GM21367 (cell line): ENCODE data around the gene PEX11B.
A peak's percentile ranks its signal among the peaks of the same experiment; 100 is the strongest.

Source experiments
- ATAC-seq: cut with Tn5 transposase; IDR thresholded peaks from one replicate; pipeline ENCODE4 v1.9.1; 2021; ENCODE audit not compliant: unreplicated experiment

The PEX11B gene

DNA sequence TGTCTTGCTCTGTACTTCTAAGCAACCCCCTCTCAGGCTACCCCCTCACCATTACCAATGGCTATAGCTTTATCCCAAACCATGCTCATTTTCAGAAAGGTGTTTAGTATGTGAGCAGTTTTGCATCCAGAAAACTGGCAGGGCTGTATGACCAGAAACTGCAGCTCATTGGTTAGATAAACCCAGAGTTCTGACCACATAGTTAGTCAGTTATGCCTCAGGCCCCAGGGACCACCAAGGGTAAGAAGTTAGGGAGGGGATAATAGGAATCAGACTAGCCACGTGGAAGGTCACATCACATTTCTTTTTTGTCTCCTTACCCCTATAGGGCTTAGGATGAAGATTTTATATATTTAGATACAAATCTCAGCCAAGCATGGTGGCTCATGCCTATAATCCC is 9.9 kb downstream of the PEX11B start:
- ATAC-seq: no peak

DNA sequence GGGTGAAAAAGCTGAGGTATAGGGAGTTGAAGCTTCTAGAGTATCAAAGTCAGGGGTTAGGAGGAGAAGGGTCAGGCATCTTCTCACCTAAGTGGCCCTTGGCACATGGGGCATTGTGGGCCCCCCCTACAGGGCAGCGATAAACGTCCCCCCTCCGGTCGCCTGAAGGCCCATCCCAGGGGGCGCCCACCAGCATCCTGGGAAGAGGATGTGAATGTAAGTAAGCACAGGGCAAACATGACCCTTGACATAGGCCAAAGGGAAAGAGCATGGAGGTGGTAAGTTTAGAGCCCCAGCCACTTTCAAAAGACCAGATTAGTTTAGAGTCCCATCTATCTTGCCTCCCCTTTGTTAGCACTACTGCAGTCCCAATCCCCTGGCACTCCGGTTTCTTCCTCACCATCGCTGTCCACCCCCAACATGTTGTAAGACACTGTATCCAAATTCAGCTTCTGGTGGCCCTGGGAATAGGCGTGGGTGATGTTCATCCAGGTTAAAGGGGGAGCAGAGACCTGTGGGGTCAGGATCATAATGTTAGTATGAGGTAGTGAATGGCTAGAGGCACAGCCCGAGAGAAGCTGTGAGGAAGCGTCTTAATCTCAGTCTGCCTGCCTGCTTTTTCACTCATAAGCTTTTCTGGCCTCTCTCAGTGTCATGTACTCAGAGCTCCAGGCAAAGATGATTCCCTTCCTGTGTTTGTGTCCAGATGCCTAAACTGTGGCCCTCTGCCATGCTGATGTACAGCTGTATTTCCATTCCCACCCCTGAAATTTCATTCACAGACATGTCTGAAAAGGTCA is 11.4 kb downstream of the PEX11B start:
- ATAC-seq: no peak

DNA sequence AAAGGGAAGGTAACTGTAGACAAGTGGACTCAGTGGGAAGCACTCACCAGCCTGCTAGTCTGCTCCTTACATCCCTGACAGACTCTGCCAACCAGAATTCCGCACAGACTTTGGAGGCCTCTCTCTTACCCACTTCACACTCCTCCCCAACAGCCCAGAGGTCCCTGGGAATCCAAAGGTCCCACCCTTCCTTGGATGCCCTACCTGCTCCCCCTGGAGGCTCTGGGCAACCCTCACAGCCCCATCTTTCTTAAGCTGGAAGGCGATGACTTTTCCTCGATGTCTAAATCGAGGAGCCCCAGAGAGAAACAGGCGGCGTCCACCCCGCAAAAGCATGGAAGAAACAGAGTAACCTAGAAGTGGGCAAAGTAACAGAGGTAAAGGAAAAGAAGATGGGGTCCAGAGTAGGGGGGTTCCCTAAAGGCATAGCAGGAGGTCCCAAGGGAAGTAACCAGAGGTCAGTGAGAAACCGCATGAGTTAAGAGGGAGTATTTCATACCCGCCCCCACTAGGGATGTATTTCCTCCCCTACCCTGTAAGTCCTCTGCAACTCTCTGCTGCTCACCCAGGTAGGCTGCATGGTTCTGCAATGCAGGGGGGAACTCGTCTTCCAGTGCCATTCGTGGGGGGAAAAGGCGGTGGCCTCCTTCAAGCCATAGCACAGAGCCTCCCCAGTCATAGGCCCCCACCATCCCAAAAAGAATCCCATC is 17.1 kb downstream of the PEX11B start:
- no peak for ATAC-seq

DNA sequence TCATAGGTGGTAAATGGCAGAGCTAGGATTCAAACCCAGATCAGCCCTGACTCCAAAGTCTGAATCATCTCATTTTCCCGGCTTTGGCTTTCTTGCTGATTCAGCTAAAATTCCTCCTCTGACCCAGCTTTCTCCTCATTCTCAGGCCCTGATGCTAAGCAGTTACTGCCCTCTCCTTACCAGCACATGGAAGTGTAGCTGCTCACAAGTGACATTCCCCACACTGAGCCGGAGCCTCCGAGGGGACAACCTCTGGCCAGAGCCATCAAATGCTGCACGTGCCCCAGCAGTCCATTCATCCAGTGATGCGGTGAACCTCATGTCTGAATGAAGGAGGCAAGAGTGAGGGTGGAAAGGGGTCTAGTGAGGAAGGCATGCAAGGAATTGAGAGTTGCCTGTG is 19.8 kb downstream of the PEX11B start:
- ATAC-seq: no peak

DNA sequence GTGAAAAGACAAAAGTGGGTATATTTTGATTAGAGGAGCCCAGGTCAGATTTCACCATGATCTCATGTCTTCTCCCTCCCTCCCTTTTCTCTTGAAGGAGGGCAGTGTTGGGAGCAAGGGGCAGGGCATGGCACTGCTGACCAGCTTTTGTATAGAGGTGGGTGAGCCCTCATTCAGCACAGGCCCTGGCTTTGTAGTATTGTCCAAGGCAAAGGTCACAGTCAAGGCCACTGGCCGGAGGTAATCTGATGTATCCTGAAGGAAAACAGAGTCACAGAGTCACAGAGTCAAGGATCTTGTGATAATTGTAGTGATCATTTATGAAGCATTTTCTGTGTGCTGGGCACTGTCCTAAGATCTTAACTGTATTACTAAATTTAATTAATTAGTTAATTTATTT is 20.5 kb downstream of the PEX11B start:
- ATAC-seq: no peak

DNA sequence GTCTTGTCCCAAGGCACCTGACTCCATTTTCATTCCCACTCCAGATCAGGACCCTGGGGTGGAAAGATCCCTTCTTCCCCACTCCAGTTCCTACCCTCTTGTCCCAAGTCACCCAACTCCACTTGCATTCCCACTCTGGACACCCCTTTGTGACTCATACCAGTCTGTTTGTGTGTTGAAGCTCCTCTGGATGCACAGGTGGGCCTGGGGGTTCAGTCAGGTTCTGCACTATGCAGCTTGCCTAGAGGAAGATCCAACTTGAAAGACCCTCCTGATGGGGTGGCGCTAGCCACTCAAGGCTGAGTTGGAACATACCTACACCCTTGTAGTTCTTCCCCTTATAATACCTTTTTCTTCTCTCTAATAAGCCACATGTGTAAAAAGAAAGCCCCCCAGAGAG is 23.0 kb downstream of the PEX11B start:
- no peak for ATAC-seq

DNA sequence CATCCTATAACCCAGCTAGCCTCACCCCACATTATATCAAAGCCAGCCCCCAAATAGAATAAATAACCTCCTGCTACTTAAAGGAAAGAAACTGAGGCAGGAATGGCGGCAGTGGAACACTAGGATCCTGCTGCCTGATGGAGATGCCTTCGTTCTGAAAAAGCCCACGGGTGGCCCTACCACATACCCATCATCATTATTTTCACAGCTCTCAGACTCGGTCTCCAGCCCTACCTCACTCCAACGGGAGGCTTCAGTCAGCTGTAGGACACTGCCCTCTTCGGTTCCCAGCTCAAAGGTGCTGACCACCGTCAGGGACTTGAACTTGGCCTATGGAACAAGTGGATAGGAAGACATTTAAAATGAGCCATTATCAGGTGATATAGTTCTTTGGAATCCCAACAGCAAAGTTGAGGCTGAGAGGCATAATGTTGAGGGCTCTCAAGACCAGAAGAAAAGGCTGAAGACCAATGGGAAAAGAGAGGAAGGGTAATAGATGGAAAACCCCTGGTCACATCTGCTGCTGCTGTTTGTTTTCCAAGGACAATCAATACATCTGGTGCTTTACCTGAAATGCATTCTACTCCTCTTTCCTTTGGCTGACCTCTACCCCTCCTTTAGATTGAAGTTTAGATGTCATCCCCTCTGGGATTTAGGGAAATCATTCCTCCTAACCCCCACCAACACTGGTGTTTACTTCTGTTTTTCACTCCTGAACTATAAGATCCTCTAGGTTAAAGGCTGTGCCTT is 25.0 kb downstream of the PEX11B start:
- no peak for ATAC-seq

DNA sequence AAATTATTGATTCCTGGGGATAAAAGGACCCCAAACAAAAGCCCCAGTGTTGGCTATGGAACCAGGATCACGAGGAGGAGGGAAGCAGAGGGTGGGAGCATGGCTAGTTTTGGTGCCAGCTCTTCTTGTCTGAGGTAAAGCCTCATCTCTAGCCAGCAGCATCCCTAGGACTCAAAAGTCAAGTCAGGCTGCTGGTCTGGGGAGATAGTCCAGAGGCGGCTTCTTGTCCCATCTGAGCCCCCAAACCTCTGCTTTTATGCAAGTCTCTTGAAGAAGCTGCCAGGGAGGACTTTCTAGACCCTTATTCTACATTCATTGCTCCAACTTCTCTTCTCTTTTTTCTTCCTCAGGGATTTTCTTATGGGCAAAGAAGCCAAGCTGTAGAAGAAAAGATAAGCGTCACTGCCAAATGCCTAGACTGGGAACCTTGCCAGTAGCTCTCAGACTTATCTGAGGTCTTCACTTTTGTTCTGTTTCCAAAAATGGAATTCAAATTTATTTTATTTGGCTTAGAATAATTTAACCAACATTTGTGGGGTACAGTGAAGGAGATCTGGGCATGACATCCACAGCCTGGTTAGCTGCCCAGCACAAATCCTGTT is 25.9 kb downstream of the PEX11B start:
- ATAC-seq: no peak

DNA sequence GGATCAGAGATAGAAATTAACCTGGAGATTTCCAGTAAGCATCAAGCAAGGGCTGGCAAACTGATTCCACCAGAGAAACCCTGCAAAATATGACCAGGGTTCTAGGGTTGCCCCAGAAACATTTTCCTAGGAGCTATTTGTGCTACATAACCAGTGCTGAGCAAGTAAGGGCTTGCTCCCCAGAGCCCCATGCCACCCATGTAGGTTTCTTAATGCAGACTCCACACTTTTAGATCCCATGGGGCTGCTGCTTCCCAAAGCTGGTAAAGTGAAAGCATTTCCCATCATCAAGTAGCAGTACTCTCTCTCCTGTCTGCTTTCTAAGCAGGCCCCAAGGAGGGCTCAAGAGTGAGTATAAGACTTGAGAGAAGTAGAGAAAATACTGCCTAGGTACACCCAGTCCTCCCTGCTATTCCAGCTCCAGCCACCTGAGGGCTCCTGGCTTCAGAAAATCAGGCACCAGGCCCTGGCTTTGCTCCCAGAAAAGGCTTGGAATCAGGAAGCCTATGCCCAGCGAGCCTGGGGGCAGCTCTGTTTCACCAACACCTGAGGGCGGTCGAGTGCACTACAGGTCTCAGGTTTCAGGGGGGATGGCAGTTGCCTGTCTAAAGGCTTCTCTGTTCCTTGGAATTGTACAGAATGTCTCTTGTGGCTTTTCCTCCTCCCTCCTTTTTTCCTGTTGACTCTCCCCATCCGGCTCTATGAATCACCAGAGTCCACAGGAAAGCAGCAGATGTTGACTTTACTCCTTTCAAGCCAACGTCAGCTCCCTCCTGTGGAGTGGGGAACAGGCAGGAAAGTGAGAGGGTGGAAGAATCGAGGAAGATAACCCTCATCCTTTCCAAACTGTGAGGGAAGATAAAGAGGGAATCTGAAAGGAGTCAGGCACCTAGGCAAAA is 26.7 kb downstream of the PEX11B start:
- no peak for ATAC-seq

DNA sequence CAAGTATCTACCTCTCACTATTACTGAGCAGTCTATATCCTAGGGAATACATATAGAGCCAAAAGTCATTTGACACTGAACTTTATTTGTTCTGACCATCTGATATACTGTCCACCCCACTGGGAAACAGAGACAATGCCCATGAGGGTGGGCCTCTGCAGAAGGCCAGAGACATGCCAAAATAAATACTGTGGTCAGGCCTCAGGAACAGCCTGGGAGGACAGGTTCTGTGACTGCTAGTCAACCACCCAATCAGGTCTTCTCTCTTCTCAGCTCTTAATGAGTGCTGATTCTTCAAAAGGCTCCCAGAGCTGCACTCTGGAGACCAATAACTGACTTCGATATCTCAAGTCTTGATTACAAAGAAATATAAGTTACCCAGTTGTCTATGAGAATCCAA is 27.4 kb downstream of the PEX11B start:
- ATAC-seq: no peak

DNA sequence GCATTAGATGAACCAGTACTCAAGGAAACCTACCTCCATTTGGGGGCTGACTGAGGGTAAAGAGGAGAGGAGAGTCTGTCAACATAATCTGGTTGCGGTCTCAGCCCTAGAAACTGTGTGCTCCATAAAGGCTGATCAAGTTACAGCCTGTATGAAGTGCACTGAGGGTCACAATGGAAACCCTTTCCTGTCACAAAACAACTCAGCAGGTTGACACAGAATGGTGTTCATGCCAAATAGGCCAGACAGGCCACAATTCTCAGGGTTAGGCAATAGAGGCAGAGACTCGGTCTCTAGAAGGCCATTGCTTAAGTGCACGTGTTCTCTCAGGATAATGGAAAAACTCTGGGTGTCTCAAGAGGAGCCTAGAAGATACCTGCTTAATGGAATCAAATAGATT is 28.8 kb downstream of the PEX11B start:
- no peak for ATAC-seq

DNA sequence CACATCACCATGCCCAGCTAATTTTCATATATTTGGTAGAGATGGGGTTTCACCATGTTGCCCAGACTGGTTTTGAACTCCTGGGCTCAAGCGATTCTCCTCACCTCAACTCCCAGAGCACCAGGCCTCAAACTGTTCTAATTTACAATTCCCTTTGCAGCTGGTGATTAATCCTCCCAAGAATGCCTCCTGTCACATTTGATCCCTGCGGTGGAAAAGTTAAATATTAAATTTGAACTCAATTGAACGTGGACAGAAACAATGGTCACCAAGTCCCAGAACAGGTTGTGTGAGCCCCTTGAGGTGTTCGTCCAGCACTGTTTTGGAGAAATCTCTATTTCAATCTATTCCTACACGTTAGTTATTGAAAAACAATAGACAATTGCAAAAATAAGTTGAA is 30.9 kb downstream of the PEX11B start:
- no peak for ATAC-seq

DNA sequence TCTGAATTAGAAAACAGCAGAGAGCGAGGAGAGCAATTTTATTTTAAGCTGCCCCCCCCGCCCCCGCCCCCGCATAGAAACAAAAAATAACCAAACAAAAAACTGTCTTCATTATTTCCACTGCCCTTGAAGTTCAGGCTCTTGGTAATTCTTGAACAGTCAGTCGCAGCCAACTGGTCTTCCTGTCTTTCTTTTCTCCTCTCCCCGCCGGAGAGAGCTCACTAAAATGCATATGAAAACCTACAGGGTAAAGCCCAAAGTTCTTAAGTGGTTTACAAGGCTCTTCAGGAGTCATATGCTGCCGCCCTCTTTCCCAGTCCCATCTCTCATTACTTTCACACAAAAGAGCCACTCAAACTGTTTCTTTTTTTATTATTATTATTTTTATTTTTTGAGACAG is 31.7 kb downstream of the PEX11B start:
- ATAC-seq: no peak

DNA sequence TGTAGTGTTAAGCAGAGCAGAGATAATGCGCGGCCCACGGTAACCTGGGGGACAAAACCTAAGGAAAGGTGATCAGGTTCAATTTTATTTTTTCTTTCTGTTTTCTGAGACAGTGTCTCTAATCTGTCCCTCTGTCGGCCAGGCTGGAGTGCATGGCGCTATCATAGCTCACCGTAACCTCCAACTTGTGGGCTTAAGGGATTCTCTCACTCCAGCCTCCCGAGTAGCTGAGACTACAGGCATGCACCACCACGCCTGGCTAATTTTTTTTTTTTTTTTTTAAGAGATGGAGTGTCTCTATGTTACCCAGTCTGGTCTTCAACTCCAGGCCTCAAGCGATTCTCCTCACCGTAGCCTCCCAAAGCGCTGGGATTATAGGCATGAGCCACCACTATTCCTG is 32.1 kb downstream of the PEX11B start:
- ATAC-seq: no peak

DNA sequence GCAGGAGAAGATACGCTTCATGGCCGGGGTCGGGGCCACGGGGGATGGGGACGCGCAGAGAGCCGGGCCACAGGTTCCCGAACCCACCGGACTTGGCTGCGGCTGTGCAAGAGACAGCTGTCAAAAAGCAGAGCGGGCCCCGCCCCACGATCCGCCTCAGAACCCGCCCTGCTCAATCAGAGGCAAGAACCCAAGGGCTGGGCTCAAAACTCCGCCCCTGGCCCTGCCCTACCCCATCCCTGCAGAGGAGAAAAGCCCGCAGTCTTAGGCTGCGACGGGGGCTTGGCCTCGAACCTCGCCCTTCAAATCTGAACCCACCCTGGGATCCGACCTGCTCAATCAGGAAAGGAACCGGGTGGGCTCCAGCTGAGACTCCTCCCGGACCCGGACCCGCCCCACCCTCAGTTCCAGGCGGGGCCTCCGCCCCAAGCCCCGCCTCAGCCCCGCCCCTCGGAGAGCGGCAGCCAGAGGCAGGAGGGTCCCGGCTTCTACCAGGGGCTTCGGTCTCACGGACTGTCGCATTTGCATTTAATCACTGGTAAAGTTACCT is 32.7 kb downstream of the PEX11B start, which contains the start of gene ANKRD35:
Gene ANKRD35 (minus strand): TSS at position 129 of the 550 bp plus-strand sequence. CDS start 108 bp downstream, at position 21.
- peak; percentile 96 for ATAC-seq

DNA sequence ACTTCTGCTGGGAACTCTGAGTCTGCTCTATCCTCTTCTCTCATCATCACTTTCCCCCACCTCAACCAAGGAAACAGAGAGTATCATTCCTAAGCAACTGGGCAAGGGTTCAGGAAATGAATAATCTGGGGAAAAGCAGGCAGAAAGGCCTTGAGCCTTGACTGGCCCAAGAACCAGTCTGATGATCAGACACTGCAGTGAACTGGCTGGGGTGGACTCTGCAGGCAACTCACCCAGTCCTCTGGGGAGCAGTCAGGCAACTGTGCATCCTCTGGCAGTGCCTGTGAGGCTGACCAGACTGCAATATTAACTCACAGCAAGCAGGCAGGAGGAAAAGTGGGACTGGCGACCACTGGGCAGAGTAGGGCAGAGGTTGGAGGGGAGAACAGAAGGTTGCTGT is 33.8 kb downstream of the PEX11B start:
- ATAC-seq: no peak

DNA sequence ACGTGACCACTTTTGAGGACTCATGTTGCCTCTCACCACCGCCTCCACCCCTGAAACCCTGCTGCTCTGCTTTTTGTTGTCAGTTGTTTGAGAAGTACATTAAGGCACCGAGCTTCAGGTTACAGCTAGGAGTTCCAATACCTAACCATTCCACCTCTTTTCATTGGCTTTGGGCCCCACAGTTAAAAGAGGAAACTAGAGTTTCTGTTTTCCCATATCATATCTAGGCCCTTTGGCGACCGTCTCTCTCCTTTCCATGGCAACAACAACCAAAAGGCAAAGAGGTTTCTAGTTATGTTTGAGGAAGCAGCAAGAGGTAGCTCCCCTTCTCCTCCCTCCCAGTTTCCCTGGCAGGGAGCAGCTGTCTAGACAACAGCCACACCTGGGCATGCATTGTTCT is 38.7 kb downstream of the PEX11B start:
- no peak for ATAC-seq

DNA sequence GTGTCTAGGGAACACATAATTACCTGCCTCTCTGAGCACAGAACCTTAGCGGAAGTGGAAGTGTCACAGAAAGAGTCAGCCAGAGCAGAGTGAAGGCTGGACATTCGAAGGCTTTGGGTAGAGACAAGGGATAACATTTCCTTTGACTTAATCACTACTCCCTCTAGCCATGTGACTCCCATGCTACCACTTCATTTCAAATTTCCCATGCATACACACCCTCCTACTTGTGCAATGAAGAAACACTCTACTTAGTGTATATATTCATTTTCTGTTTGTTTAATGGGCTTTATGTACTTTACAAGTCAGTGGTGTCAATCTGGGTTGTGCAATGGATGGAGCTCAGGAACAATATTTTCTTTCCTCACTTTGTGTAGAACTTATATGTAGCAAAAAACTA is 39.8 kb downstream of the PEX11B start:
- ATAC-seq: no peak

DNA sequence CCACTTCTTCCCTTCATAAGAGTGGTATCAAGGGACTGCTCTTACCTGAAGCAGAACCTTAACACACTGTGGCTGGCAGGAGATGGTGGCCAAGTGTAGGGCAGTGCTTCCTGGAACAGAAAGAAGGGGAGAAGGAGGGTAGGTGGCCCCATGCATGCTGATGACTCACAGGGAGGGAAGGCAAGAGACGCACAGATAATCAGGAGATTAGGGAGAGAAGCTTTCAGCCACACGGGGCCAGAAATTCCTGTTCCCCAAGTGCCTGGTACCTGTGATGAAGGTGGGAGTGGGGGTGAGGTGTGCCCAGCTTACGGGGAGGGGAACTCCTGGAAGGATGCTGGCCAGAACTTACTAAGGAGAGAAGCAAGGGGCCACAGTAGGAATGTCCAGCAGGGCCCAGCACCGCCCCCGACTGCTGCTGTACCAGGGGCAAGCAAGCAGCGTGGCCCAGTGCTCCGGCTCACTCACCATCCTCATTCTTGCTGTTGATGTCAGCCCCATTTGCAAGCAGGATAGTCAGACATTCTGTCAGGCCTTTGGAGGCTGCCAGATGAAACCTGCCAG is 40.5 kb downstream of the PEX11B start:
- no peak for ATAC-seq

DNA sequence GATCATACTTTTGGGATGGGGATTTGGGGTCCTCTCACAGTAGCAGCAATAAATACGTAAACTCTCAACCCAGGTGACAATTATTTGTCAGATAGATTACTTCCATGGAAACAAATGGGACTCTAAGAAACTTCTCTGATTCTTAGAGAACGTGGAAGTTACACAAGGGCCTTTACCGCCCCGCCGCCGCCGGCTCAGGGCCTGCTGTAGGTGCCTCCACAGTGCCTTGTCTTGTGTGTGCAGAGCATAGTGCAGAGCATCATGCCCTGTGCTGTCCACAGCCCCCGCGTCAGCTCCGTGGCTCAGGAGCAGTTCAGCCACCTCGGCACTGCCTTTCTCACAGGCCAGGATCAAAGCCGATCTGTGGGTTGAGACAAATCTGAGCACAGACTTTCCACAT is 43.9 kb downstream of the PEX11B start:
- no peak for ATAC-seq
